ENCODE results near the gene THSD7A. TPM values are rescaled to one million over a fixed set of nuclear protein-coding genes. Genes with fewer than 3 reads are reported as not detected.

The THSD7A gene
- total RNA-seq (ENCODE audit: low replicate concordance): 3.8 and 14.3 TPM in 2 replicates
- long read RNA-seq, partial matches to known transcripts: 4 of 5 reads
- long read RNA-seq, other reads (novel, unspliced or antisense): 1 of 5 reads

- peak within 1 kb of the TSS; percentile 20 for H3K27ac Mint-ChIP-seq
- peaks cover 14% of the 10 kb centered on the region for H3K27me3 Mint-ChIP-seq
Measured at GRCh38 chr7:11831736-11832495, at the start of gene THSD7A. TSS of gene THSD7A (minus strand) at chr7:11832198. CDS start at chr7:11831946, 252 bp downstream.

GRCh38 chr7:11881680-11882079, 49.7 kb upstream of the THSD7A start:
- Mint-ChIP-seq H3K4me3 (no peak overlapping the region), H3K27ac (no peak overlapping the region), H3K36me3 (no peaks in the 10 kb centered on the region), H3K9me3 (no peaks in the 10 kb centered on the region), H3K4me1 (ENCODE audit: unreplicated experiment) (no peaks in the 10 kb centered on the region), H3K27me3 (peaks cover 5% of the 10 kb centered on the region)
- no peak for TF ChIP-seq CTCF (conservative IDR thresholded peaks at IDR 0.05)
- DNase-seq (ENCODE audit: extremely low spot score, unreplicated experiment): no peak

More at GRCh38 chr7:11831736-11832495, at the start of gene THSD7A:
- Mint-ChIP-seq H3K4me1 (ENCODE audit: unreplicated experiment) (peaks cover 18% of the 10 kb centered on the region), H3K36me3 (no peaks in the 10 kb centered on the region), H3K9me3 (peaks cover 4% of the 10 kb centered on the region), H3K4me3 (peak within 1 kb of the TSS; percentile 88)
- peak; percentile 53 for TF ChIP-seq CTCF (conservative IDR thresholded peaks at IDR 0.05)
- DNase-seq (ENCODE audit: extremely low spot score, unreplicated experiment): peak; percentile 74

GRCh38 chr7:11875635-11876034, 43.6 kb upstream of the THSD7A start:
- H3K4me1 Mint-ChIP-seq (ENCODE audit: unreplicated experiment): no peaks in the 10 kb centered on the region
- DNase-seq (ENCODE audit: extremely low spot score, unreplicated experiment): no peak
- H3K9me3 Mint-ChIP-seq: no peaks in the 10 kb centered on the region
- H3K4me3 Mint-ChIP-seq: no peak overlapping the region
- no peak overlapping the region for H3K27ac Mint-ChIP-seq
- TF ChIP-seq CTCF (conservative IDR thresholded peaks at IDR 0.05): no peak
- no peaks in the 10 kb centered on the region for H3K27me3 Mint-ChIP-seq
- H3K36me3 Mint-ChIP-seq: no peaks in the 10 kb centered on the region

- no peak overlapping the region for H3K4me3 Mint-ChIP-seq
- H3K27me3 Mint-ChIP-seq: no peaks in the 10 kb centered on the region
- peaks cover 7% of the 10 kb centered on the region for H3K9me3 Mint-ChIP-seq
- no peak for TF ChIP-seq CTCF (conservative IDR thresholded peaks at IDR 0.05)
- no peak overlapping the region for H3K27ac Mint-ChIP-seq
- DNase-seq (ENCODE audit: extremely low spot score, unreplicated experiment): no peak
- no peaks in the 10 kb centered on the region for H3K36me3 Mint-ChIP-seq
- no peaks in the 10 kb centered on the region for H3K4me1 Mint-ChIP-seq (ENCODE audit: unreplicated experiment)
Measured at GRCh38 chr7:11865671-11866070, 33.7 kb upstream of the THSD7A start.

- Mint-ChIP-seq H3K4me3 (no peak overlapping the region), H3K9me3 (no peaks in the 10 kb centered on the region), H3K4me1 (ENCODE audit: unreplicated experiment) (no peaks in the 10 kb centered on the region), H3K36me3 (no peaks in the 10 kb centered on the region), H3K27ac (no peak overlapping the region), H3K27me3 (no peaks in the 10 kb centered on the region)
- DNase-seq (ENCODE audit: extremely low spot score, unreplicated experiment): no peak
- TF ChIP-seq CTCF (conservative IDR thresholded peaks at IDR 0.05): no peak
Measured at GRCh38 chr7:11858622-11859302, 26.8 kb upstream of the THSD7A start.

Data from type B pancreatic cell (in vitro differentiated cells).